HFFc6 (cell line): ENCODE results near the gene HSBP1L1. TPM values are rescaled to one million over a fixed set of nuclear protein-coding genes. Genes with fewer than 3 reads are reported as not detected.
A peak's percentile ranks its signal among the peaks of the same experiment; 100 is the strongest.

ENCODE experiments used
- DNase-seq: peaks from one replicate; pipeline ENCODE4 v3.0.0-alpha.2; 2018
- H3K27ac Mint-ChIP-seq: 2 replicates; pipeline ENCODE4 v1.8.0; 2020; ENCODE audit warnings: mild to moderate bottlenecking, mixed read lengths
- H3K27me3 Mint-ChIP-seq: 2 replicates; pipeline ENCODE4 v1.8.0; 2021; ENCODE audit warnings: mild to moderate bottlenecking, moderate library complexity, mixed read lengths; ENCODE audit not compliant: insufficient read depth
- H3K36me3 Mint-ChIP-seq: 2 replicates; pipeline ENCODE4 v1.8.0; 2021; ENCODE audit warnings: low read depth, mixed read lengths
- H3K4me1 Mint-ChIP-seq: 2 replicates; pipeline ENCODE4 v1.8.0; 2020; ENCODE audit warnings: low read depth, mixed read lengths
- H3K4me3 Mint-ChIP-seq: 2 replicates; pipeline ENCODE4 v1.8.0; 2020; ENCODE audit warnings: mild to moderate bottlenecking, moderate library complexity, mixed read lengths
- H3K9me3 Mint-ChIP-seq: 2 replicates; pipeline ENCODE4 v1.8.0; 2020; ENCODE audit warnings: mild to moderate bottlenecking, mixed read lengths
- total RNA-seq, 6 experiments: library from RNA; stranded (reverse); fragmentation: NEBNext Ultra II Directional; extraction: Animal tissue kit (Norgen Biotek cat#: 25700); gene quantifications; 2 replicates in 1 of 6; 3 replicates in 5 of 6; pipeline ENCODE4 v1.2.3, GENCODE V29; 2021
- TF ChIP-seq, protein P1 (sequence below): fragments of 200-600 bp; sonication (generic); IDR thresholded peaks from 2 replicates; pipeline ENCODE4 v1.5.0; 2021; ENCODE audit warnings: antibody characterized with exemption, mild to moderate bottlenecking

HSBP1L1 gene
- total RNA-seq, 6 experiments from 2014 or later, result 20.7 to 25.6 (median 21.6) TPM

DNA sequence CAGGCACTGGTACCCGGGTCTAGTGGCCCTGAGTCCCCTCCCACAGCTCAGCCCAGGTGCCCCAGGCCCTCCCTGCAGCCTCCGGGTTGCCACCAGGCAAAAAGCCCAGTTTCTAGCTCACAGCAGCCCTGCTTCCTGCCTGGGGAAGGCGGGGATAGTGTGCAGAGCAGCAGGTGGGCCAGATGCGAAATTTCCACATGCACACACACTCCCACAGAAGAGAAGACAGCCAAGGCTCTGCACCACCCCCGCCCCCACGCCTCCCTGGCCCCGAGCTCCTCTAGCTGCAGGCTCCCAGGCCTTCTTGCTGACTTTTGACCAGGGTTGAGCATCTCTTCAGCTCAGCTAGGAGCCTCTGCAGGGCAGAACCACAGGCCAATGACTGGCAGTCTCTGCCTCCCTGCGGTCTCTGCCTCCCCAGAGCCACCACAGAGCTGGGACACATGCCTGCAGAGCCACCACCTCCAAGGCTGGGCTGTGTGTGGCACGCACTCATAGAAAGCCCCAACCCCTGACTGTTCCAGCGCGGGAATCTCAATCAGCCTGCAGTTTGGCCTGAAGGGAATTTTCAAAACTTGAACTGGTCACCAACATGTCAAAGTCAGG is 20.2 kb upstream of the HSBP1L1 start:
- no peak for DNase-seq
- peaks cover 1% of the 10 kb centered on the region; the same call in 1 of the 2 replicates for H3K27me3 Mint-ChIP-seq
- H3K9me3 Mint-ChIP-seq, result no peaks in the 10 kb centered on the region
- H3K27ac Mint-ChIP-seq, result no peak overlapping the region
- H3K4me1 Mint-ChIP-seq, result peaks cover 13% of the 10 kb centered on the region
- TF ChIP-seq, protein P1, sequence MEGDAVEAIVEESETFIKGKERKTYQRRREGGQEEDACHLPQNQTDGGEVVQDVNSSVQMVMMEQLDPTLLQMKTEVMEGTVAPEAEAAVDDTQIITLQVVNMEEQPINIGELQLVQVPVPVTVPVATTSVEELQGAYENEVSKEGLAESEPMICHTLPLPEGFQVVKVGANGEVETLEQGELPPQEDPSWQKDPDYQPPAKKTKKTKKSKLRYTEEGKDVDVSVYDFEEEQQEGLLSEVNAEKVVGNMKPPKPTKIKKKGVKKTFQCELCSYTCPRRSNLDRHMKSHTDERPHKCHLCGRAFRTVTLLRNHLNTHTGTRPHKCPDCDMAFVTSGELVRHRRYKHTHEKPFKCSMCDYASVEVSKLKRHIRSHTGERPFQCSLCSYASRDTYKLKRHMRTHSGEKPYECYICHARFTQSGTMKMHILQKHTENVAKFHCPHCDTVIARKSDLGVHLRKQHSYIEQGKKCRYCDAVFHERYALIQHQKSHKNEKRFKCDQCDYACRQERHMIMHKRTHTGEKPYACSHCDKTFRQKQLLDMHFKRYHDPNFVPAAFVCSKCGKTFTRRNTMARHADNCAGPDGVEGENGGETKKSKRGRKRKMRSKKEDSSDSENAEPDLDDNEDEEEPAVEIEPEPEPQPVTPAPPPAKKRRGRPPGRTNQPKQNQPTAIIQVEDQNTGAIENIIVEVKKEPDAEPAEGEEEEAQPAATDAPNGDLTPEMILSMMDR, result no peak
- H3K4me3 Mint-ChIP-seq, result no peak overlapping the region
- H3K36me3 Mint-ChIP-seq, result peaks cover 17% of the 10 kb centered on the region

DNA sequence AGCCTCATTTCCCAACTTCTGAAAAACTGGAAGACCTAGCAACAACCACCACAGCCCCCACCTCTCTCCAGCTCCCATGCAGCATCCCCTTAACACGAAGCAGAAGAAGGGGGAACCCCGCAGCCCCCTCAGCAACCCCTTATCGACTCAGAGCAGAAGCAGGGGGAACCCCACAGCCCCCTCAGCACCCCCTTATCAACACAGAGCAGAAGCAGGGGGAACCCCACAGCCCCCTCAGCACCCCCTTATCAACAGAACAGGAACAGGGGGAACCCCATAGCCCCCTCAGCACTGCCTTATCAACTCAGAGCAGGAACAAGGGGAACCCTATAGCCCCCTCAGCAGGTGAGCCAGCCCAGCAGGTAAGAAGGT is 19.7 kb upstream of the HSBP1L1 start:
- TF ChIP-seq, protein P1, result no peak
- H3K27me3 Mint-ChIP-seq, result peaks cover 1% of the 10 kb centered on the region; the same call in 1 of the 2 replicates
- no peak for DNase-seq
- H3K27ac Mint-ChIP-seq, result no peak overlapping the region
- H3K9me3 Mint-ChIP-seq, result no peaks in the 10 kb centered on the region
- peaks cover 17% of the 10 kb centered on the region for H3K4me1 Mint-ChIP-seq
- H3K4me3 Mint-ChIP-seq, result no peak overlapping the region
- peaks cover 15% of the 10 kb centered on the region for H3K36me3 Mint-ChIP-seq

DNA sequence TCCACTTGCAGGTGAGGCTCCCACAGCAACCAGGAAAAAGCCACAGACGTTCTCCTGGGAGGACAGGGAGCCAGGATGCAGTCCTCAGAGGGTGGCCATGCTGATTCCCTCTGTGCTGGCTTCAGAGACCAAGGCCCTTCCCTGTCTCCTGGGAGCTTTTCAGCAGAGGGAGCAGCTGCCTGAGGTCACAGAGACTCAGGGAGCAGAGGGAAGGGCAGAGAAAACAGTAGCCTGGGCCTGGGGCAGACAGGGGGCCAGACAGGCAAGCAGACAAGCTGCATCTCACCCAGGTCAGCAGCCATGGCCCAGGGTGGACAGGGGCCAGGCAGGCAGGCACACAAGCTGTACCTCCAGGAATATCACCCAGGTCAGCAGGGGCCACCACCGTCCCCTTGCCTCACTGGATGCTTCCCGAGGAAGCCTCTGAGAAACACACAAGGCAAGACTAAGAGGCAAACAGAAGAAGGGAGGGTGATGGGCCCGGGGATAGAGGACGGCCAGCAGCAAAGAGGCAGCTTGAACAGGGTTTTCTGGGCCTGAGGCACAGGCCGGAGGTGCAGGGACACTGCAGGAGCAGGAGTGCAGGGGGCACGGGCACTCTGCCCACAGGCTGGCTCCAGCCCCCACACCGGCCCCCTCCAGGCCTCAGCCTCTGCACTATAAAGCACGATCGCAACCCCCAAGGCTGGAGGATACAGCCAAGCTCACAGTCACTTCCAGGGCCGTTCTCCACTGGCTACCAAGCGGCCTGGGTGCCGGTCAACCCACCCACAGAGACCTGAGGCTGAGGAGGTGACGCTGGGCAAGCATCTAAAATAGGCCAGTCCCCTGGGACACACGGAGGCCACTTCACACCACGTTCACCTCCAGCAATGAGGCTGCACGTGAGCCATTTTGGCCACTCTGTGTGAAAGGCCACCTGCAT is 19.1 kb upstream of the HSBP1L1 start:
- no peak overlapping the region for H3K27ac Mint-ChIP-seq
- TF ChIP-seq, protein P1, result no peak
- H3K9me3 Mint-ChIP-seq, result no peaks in the 10 kb centered on the region
- H3K36me3 Mint-ChIP-seq, result peaks cover 11% of the 10 kb centered on the region
- H3K27me3 Mint-ChIP-seq, result no peaks in the 10 kb centered on the region; the same call in 1 of the 2 replicates
- peaks cover 23% of the 10 kb centered on the region for H3K4me1 Mint-ChIP-seq
- H3K4me3 Mint-ChIP-seq, result no peak overlapping the region
- DNase-seq, result no peak

DNA sequence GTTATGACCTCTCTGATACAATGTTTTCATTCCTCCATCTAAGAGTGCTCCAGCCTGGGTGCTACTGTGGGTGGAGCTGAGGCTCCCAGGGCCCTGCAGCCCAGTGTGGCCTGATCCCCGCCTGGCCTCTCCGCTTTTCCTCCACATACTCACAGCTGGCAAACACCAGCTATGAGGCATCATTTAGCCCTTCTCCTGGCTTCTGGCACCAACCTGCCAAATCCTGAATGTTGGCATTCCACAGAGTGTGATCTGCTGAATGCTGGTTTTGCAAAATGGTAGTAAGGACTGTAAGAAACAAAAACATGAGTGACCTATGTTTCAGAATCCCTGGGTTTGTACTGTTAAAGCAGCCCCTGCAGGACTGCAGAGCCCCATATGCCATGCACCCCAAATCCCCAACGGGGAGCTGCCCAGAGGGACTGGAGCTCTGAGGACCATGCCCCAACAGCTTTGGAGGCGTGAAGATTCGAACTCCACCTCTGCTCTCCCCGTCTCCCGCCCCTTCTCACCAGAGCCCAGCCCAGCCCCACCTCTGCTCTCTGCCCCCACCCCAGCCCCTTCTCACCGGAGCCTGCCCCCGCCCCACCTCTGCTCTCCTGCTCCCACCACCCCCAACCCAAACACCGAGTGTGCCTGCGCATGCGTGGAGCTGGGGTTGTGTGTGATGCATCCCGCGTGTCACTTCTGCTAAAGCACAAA is 17.2 kb upstream of the HSBP1L1 start:
- peak; percentile 33 for DNase-seq

More for the DNA sequence above, 17.2 kb upstream of the HSBP1L1 start:
- TF ChIP-seq, protein P1, result no peak
- H3K27ac Mint-ChIP-seq, result no peak overlapping the region
- no peak overlapping the region for H3K4me3 Mint-ChIP-seq
- H3K9me3 Mint-ChIP-seq, result no peaks in the 10 kb centered on the region
- H3K4me1 Mint-ChIP-seq, result peaks cover 25% of the 10 kb centered on the region
- peaks cover 6% of the 10 kb centered on the region; the same call in 1 of the 2 replicates for H3K36me3 Mint-ChIP-seq
- no peaks in the 10 kb centered on the region; the same call in 1 of the 2 replicates for H3K27me3 Mint-ChIP-seq
